NCI-H1092 treated with DMSO at 0.1 percent for 48 hours (cell line): ENCODE data around the gene PLA2G6.
"Not testable (repeated sequence)": the region's sequence is repeated elsewhere in the genome, so short reads cannot be mapped to it uniquely, and the experiment has no call there.

ENCODE experiments used
- DNase-seq: peaks from one replicate; lab custom pipeline; 2025; lab: John Stamatoyannopoulos, UW

Gene PLA2G6

DNA sequence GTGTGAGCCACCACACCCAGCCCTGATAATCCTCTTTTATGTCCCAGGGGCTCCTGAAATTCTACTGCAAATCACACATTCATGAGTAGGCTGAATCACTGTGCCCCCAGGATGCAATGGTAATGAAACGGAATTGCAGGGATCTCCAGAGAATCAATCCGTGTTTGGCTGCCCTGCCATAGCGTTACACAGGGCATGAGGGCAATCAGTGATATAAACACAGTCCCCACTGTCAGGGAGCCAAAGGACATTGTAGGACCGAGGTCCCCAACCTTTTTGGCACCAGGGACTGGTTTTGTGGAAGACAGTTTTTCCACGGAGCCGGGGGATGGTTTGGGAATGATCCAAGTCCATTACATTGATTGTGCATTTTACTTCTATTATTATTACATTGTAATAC is 9.0 kb upstream of the PLA2G6 start:
- DNase-seq, result no peak

- DNase-seq, result no peak
These were observed 7.5 kb upstream of the PLA2G6 start for GRCh38 chr22:38189104-38189503.

DNA sequence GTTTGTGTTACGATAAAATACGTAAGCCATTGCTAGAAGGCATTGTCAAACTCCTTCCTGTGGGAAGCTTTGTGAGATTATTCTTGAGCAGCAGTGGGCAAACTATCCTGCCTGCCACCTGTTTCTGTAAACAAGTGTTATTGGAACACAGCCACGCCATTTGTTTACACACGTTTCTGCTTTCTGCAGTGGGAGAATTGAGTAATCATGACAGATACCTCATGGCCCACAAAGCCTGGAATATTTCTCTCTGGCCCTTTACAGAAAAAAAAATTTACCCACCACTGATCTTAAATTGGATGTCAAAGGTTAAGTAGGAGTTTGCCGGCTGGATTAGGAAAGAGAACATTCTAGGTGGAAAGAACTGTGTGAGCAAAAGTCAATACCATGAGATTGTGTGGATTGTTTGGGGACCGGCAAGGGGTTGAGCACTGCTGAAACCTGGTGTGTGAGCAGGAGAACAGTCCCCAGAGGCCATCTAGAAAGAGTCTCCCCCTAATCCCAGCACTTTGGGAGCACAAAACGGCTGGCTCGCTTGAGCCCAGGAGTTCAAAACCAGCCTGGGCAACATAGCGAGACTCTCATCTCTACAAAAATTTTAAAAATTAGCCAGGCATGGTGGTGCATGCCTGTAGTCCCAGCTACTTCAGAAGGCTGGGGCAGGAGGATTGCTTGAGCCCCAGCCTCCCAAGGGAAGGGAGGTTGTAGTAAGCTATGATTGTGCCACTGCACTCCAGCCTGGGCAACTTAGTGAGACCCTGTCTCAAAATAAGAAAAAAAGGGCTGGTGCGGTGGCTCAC is 6.0 kb upstream of the PLA2G6 start:
- DNase-seq, result peak; percentile 89

DNA sequence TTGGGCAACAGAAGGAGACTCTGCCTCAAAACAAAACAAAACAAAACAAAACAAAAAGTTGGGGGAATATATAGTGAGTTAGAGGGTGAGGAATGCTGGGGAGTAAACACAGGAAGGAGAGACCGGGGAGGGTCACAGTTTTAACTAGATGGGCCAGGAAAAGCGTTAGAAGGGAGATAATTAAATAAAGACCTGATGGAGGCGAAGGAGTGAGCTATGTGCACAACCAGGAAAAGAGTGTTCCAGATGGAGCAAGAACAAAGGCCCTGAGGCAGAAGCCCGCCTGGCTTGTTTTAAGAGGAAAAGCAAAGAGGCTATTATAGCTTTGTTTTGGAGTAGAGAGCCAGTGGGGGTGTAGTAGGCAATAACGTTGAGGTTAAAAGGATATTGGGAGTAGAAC is 4.8 kb upstream of the PLA2G6 start:
- peak; percentile 42 for DNase-seq

DNA sequence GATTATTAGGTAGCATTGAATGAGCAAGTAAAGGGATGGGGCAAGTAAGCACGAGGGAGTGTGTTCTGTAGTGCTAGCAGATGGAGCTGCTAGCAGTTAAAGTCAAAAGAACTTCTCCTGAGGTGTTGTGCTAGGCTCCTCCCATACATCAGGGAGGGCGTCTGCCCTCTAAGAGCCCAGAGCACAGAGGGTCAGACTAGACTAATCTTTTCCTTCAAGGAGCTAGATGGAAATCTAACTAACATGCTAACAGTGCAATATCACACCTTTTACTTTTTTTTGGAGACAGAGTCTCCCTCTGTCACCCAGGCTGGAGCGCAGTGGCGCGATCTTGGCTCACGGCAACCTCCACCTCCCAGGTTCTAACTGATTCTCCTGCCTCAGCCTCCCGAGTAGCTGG is 3.2 kb upstream of the PLA2G6 start:
- DNase-seq, result no peak

DNA sequence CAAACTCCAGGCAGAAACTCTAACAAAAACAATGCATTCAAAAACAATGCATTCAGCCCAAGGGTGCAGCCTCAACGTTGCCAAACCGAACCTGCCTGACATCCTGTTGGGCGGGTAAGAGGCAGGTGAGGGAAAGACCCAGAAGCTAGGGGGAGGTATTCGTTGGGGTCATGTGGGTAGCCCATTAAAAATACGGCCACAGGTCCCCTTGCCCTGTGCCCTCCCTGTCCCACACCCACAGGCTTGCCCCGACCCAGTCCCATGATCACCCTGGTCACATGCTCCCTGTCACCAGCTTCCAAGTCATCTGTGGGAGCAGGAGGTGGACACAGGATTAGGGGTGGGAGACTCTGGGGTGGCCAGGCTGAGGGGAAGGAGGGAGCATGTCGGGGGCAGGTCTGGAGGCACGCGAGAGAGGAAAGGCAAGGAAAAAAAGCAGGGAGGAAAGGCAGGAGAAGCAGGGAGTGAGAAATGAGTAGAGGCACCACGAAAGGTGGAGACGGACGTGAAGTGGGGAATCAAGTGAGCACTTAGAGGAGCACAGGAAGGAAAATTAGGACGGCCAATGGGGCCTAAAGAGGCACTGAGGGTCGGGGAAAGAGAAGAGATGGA is 683 bp downstream of the PLA2G6 start:
- peak; percentile 28 for DNase-seq

DNA sequence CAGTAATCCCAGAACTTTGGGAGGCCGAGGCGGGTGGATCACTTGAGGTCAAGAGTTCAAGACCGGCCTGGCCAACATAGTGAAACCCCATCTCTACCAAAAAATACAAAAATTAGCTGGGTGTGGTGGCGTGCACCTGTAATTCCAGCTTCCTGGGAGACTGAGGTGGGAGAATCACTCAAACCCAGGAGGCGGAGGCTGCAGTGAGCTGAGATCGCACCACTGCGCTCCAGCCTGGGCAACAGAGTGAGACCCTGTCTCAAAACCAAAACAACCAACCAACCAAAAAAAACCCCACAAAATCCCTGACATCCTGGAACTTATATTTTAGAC is 3.1 kb downstream of the PLA2G6 start:
- not testable (repeated sequence) for DNase-seq

GRCh38 chr22:38177926-38178604 is 3.6 kb downstream of the PLA2G6 start:
- DNase-seq, result no peak

DNA sequence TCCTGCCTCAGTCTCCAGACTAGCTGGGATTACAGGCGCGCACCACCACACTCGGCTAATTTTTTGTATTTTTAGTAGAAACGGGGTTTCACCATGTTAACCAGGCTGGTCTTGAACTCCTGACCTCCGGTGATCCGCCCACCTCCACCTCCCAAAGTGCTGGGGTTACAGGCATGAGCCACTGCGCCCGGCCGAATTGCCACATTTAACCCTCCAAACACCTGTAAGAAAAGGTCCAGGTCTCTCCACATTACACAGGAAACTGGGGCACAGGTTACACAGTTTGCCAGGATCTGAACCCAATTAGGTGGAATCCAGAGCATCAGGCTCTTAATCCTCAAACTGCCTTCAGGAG is 4.1 kb downstream of the PLA2G6 start:
- DNase-seq, result not testable (repeated sequence)

DNA sequence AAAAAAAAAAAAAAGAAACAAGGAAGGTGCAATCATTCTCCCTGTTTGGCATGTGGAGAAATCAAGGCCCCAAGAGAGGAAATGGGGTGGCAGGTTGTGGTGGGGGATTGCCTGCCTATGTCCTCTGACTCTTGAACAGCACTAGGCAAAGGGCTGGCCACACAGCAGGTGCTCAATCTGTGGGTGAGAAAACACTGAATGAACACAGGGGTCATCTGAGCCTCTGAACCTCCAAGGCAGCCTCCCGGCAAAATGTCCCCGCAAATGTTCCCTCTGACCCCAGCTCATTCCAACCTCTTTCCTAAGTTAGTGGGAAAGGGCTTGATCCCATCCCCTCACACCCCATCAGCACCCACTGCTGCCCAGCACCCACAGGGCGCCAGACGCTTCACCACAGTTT is 4.6 kb downstream of the PLA2G6 start:
- DNase-seq, result no peak

GRCh38 chr22:38176170-38176741 is 5.4 kb downstream of the PLA2G6 start:
- DNase-seq, result no peak

GRCh38 chr22:38175206-38176118 is 6.2 kb downstream of the PLA2G6 start:
- DNase-seq, result no peak

GRCh38 chr22:38174626-38175025 is 7.0 kb downstream of the PLA2G6 start:
- no peak for DNase-seq

- DNase-seq, result no peak
These were observed 8.1 kb downstream of the PLA2G6 start for GRCh38 chr22:38173641-38173906.

DNA sequence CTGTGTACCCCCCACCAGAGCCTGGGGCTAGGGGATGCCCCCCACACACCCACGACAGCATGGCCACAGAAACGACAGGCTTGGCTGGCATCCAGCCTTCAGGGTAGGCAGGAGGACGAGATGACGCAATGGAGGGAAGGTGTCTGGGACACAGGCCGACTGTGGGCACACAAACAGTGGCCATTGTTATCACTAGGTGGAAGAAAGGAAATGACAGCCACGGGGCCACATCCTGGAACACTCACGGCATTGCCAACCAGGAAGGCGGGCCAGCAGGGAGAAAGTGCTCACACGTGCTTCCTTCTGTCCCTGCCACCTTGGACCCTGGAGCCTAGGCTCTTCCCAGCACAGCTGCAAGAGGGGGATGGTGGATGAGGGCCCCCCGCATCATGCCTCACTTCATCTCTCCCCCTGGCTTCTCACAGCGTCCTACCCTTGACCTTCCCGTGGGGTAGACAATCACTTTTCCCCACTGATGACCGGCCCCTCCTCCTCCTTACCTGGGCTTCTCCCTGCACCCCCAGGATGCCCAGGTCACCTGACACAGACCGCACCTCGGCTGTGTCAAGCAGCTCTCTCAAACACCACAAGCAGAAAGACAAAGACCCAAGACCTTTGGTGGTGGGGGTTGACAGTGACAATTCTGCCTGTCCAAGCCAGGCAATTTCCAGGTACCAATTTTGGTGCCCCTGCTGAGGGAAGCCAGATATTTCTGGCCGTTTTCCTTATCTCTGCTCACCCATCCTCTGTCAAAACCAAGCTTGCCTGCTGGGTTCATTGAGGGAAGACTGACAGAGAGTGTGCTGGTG is 8.6 kb downstream of the PLA2G6 start:
- DNase-seq, result peak; percentile 53

DNA sequence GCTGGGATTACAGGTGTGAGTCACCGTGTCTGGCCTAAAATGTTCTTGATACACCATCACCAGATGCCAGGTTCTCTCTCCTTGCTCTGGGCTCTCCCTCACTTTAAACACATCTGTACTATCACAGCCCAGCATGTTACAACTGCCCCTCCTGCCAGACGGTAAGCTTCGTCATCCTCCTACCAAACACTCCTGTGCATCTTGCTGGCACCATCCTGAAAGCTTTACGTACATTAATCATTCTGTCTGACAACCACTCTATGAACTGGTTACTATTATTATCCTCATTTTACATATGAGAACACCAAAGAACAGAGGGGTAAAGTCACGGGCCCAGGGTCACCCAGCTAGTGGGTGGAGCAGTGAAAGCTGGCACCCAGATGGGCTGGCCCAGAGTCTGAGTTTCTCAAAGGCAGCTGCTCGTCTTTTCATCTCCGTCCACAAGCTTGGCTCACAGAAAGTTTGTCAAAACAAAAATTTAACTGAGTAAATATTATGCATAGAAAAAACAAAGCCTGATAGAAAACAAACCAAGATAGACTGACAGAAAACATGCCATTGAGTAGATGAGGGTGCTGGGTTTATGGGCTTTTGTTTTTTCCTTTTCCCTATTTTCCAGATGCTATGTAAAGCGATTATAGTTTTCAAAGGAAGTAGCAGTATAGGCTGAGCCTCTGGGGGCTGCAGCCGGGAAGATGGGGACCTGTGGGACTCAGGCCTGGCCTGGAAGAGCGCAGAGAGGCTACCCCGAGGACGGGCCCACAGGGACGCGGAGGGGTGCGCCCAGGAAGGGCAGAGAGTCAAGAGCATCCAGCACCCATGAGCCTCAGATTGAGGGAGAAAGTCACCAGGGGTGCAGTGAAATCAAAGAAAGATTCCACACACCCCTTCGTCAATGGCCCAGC is 9.5 kb downstream of the PLA2G6 start:
- no peak for DNase-seq

GRCh38 chr22:38170469-38170868 is 11.2 kb downstream of the PLA2G6 start:
- no peak for DNase-seq

DNA sequence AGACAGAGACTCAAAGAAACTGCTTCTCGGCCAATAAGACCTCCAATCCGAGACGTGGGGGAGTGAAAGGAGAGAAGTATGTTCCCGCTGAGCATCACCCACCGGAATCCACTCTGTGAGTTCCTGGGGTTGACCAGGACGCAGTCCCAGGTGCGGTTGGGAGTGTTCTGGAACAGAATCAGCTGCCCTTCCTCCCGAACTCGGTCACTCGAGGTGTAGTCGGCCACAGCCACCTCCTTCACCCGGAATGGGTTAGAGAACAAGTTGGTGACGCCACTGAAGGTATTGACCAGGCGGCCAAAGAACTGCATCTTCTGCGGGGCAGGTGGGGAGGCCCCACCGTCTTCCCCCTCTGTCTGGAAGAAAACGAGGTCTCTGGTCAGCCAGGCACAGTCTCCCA is 12.5 kb downstream of the PLA2G6 start:
- no peak for DNase-seq

DNA sequence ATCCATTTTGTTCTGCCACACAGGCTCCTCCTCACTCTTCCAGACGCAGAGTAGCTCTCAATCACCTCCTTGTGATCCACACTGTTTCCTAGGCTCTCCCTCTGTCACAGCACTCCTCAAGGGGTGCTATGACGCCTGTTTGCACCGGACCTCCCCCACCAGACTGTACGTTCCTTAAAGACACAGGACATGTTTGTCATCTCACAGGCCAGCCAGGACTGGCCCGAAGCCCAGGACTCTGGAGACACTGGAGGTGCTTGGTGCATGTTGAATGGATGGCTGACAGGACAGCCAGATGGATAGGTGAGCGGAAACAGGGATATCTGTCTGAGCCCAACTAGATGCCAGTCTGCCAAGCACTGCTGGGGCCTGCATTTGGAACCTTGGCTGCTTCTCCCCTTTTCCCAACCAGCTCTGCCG is 13.6 kb downstream of the PLA2G6 start:
- no peak for DNase-seq

DNA sequence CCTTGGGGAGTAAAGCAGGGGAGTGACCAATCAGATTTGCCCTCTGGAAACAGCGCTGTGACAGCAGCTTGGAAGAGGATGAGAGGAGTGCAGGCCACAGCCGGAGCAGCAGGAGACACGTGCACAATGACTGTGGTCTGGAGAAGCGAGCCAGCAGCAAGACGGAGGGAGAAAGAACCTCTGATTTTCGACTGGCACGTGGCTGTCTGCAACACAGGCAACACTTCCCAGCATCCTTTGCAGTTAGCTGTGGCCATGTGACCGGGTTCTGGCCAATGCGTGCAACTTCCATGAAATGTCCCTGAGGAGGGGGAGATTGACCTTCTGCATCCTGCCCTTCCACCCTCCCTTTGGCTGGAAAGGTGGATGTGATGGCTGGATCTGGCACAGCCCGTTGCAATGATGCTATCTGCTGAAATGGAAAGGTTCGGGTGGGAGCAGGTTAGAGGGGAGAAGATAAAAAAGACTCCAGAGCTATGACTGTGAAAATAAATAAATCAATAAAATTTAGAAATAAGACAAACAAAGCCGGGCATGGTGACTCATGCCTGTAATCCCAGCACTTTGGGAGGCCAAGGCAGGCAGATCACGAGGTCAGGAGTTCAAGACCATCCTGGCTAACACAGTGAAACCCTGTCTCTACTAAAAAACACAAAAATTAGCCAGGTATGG is 15.6 kb downstream of the PLA2G6 start:
- no peak for DNase-seq
